ENCODE data around the gene CLSTN2. TPM values are rescaled to one million over a fixed set of nuclear protein-coding genes. Genes with fewer than 3 reads are reported as not detected.

Gene CLSTN2
- total and polyA plus RNA-seq, 10 donors: 0.02 to 0.22 (median 0.13) TPM; not detected in 1

DNA sequence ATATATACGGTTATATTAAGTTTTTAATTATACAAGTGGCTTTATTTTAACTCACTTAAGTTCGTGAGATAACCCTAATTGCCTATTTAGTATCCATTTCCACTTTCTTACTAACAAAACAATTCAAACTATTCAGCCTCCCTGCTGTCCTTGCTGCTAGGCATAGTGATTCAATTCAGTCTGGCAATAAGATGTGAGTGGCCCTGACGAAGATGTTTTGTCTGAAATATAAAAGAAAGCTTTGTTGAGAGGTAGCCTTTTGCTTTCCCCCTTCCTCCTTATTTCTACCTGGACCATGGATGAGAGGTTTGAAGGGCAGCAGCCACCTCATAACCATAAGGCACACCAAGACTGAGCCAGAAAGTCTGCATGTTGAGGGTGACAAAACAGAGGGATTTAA lies 653.6 kb downstream of the CLSTN2 start:
- intact Hi-C loops (cut with DNase I; ENCODE audit: low total_unique reads): no loop called here
- Histone ChIP-seq H3K9me3 (peaks cover 0 to 9% (median 0%) of the 10 kb centered on the region in 8 donors), H3K36me3 (no peaks in the 10 kb centered on the region), H3K4me3 (no peak overlapping the region), H3K27ac (no peak overlapping the region), H3K27me3 (replicated peaks in 1 of 7) (peaks cover 0 to 11% (median 0%) of the 10 kb centered on the region in 7 donors), H3K4me1 (no peaks in the 10 kb centered on the region)
- TF ChIP-seq POLR2AphosphoS5 (IDR thresholded peaks at IDR 0.05): no peak
- TF ChIP-seq POLR2A (IDR thresholded peaks at IDR 0.05): no peak
- TF ChIP-seq, protein P1, sequence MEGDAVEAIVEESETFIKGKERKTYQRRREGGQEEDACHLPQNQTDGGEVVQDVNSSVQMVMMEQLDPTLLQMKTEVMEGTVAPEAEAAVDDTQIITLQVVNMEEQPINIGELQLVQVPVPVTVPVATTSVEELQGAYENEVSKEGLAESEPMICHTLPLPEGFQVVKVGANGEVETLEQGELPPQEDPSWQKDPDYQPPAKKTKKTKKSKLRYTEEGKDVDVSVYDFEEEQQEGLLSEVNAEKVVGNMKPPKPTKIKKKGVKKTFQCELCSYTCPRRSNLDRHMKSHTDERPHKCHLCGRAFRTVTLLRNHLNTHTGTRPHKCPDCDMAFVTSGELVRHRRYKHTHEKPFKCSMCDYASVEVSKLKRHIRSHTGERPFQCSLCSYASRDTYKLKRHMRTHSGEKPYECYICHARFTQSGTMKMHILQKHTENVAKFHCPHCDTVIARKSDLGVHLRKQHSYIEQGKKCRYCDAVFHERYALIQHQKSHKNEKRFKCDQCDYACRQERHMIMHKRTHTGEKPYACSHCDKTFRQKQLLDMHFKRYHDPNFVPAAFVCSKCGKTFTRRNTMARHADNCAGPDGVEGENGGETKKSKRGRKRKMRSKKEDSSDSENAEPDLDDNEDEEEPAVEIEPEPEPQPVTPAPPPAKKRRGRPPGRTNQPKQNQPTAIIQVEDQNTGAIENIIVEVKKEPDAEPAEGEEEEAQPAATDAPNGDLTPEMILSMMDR (IDR thresholded peaks at IDR 0.05 in 8 of 11, conservative IDR thresholded peaks at IDR 0.05 in 3 of 11): no peak
- DNase-seq: no peak
- WGBS, 5 donors: 45 to 57% (median 53%) methylated on average over 3 of the region's 3 CpGs

DNA sequence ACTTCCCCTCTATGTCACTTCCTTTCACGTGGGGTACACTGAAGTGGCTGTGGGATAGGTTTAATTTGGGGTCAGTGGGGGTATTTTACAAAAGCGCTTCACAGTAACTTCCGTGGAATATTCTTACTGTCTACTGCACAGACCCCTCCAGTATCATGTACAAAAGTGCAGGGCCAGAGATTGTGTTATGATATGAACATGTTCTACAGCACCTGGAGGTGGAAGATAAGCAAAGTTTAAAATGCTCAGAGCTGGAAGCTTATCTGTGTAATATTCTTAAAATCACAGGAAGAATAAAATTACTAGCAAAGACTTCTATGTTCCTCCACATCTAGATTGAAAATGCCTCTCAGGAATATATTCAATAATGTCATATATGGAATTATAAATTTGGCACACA lies 658.8 kb downstream of the CLSTN2 start:
- no peak for DNase-seq
- no peak overlapping the region for H3K27ac ChIP-seq
- H3K9me3 ChIP-seq: peaks cover 0 to 9% (median 0%) of the 10 kb centered on the region in 8 donors
- TF ChIP-seq, protein P1 (IDR thresholded peaks at IDR 0.05 in 8 of 11, conservative IDR thresholded peaks at IDR 0.05 in 3 of 11): no peak
- TF ChIP-seq POLR2AphosphoS5 (IDR thresholded peaks at IDR 0.05) (no peak), POLR2A (IDR thresholded peaks at IDR 0.05) (no peak)
- H3K36me3 ChIP-seq: no peaks in the 10 kb centered on the region
- WGBS, 5 donors: 63 to 76% (median 71%) methylated on average over 3 of the region's 3 CpGs
- no peak overlapping the region for H3K4me3 ChIP-seq
- H3K4me1 ChIP-seq: no peaks in the 10 kb centered on the region
- intact Hi-C loops (cut with DNase I; ENCODE audit: low total_unique reads): no loop called here
- H3K27me3 ChIP-seq (replicated peaks in 1 of 7): no peaks in the 10 kb centered on the region

DNA sequence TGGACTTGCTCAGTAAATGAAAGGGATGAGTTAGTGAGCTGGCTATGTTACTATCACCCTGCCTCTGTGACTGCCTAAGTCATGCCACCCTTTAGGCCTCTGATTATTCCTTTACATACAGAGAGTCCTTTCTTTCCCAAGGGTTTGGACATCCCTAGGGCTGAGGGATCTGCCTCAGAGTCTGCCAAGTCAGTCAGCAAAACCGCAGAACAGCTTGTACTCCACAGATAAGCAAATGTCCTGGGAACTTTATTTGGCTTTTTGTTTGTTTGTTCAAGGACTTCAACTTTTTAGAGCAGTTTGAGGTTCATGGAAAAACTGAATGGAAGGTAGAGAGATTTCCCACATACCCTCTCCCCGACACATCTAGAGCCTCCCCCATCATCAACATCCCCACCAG lies 660.3 kb downstream of the CLSTN2 start:
- no peaks in the 10 kb centered on the region for H3K36me3 ChIP-seq
- intact Hi-C loops (cut with DNase I; ENCODE audit: low total_unique reads): no loop called here
- no peak for DNase-seq
- WGBS, 5 donors: 61 to 78% (median 68%) methylated on average over 2 of the region's 2 CpGs
- H3K27ac ChIP-seq: no peak overlapping the region
- no peaks in the 10 kb centered on the region for H3K4me1 ChIP-seq
- H3K9me3 ChIP-seq: no peaks in the 10 kb centered on the region
- TF ChIP-seq, protein P1 (IDR thresholded peaks at IDR 0.05 in 8 of 11, conservative IDR thresholded peaks at IDR 0.05 in 3 of 11): no peak
- TF ChIP-seq POLR2A (IDR thresholded peaks at IDR 0.05): no peak
- TF ChIP-seq POLR2AphosphoS5 (IDR thresholded peaks at IDR 0.05): no peak
- H3K4me3 ChIP-seq: no peak overlapping the region
- H3K27me3 ChIP-seq (replicated peaks in 1 of 7): no peaks in the 10 kb centered on the region

DNA sequence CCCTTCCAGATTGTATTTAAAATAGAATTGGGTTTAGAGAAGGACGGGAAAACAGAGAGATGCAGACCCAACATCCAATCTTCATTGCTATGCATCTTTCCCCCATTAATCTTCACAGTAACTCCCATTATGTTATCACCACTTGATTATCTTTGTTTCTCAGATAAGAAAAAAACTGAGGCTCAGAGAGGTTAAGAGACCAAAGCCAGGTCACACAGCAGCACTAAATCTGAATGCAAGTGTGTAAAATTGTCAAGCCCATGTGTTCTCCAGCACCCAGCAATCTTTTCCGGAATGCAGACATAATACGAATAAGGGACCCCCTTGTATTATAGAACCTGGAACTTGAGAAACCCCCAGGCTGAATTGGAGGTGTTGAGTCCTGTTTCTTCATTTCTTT lies 662.4 kb downstream of the CLSTN2 start:
- Histone ChIP-seq H3K9me3 (no peaks in the 10 kb centered on the region), H3K4me3 (no peak overlapping the region), H3K27me3 (replicated peaks in 1 of 7) (no peaks in the 10 kb centered on the region), H3K4me1 (no peaks in the 10 kb centered on the region), H3K27ac (no peak overlapping the region), H3K36me3 (no peaks in the 10 kb centered on the region)
- intact Hi-C loops (cut with DNase I; ENCODE audit: low total_unique reads): no loop called here
- 83 to 92% (median 88%) methylated on average over 3 of the region's 3 CpGs for whole genome bisulfite sequencing, 5 donors
- no peak for DNase-seq
- TF ChIP-seq POLR2AphosphoS5 (IDR thresholded peaks at IDR 0.05) (no peak), POLR2A (IDR thresholded peaks at IDR 0.05) (no peak)
- TF ChIP-seq, protein P1 (IDR thresholded peaks at IDR 0.05 in 8 of 11, conservative IDR thresholded peaks at IDR 0.05 in 3 of 11): no peak
